Psoas muscle (tissue), 8 donors: ENCODE measurements around the gene PLEKHG5. TPM values are rescaled to one million over a fixed set of nuclear protein-coding genes. Genes with fewer than 3 reads are reported as not detected.
A peak's percentile ranks its signal among the peaks of the same experiment; 100 is the strongest.
"Not testable (repeated sequence)": the region's sequence is repeated elsewhere in the genome, so short reads cannot be mapped to it uniquely, and the experiment has no call there.

Experiments used
- ATAC-seq, 4 donors: fragments of 200-7000 bp; cut with Tn5 transposase; one replicate each; pipeline ENCODE4 v1.9.1; 2020; ENCODE audit warnings: moderate library complexity in 3 of 4, mild to moderate bottlenecking in 2 of 4
- DNase-seq, 2 donors: peaks; one replicate each; pipeline ENCODE4 v3.0.0-alpha.2; 2020
- H3K27ac ChIP-seq: fragments of 200-600 bp; one replicate; pipeline ENCODE4 v1.8.0; 2022
- H3K27me3 ChIP-seq, 3 donors: fragments of 200-600 bp in 1 of 3; one replicate each; pipeline versions ENCODE4 v1.6.1 to v1.8.0; 2013 to 2022; ENCODE audit warnings: low read length in 2 of 3, mild to moderate bottlenecking in 2 of 3, moderate library complexity in 1 of 3; ENCODE audit not compliant: insufficient read depth in 3 of 3
- H3K36me3 ChIP-seq, 2 donors: fragments of 200-600 bp in 1 of 2; one replicate each; pipeline versions ENCODE4 v1.6.1 to v1.8.0; 2013 to 2022; ENCODE audit warnings: low read depth in 1 of 2, mild to moderate bottlenecking in 1 of 2, moderate library complexity in 1 of 2; ENCODE audit not compliant: insufficient read depth in 1 of 2
- H3K4me1 ChIP-seq: fragments of 200-600 bp; one replicate; pipeline ENCODE4 v1.8.0; 2022
- H3K4me3 ChIP-seq: fragments of 200-600 bp; one replicate; pipeline ENCODE4 v1.8.0; 2022; ENCODE audit warnings: mild to moderate bottlenecking
- H3K9me3 ChIP-seq: fragments of 200-600 bp; one replicate; pipeline ENCODE4 v1.8.0; 2022
- CTCF ChIP-seq: fragments of 200-600 bp; IDR thresholded peaks from one replicate; pipeline ENCODE4 v1.8.0; 2022; ENCODE audit warnings: antibody characterized with exemption
- WGBS, 3 donors: extraction: QIAGEN DNeasy Blood & Tissue Kit; methylation state at CpG; one replicate each; pipeline versions ENCODE4 v1.1.6 to v1.1.7; 2013; 5-methylcytosine and 5-hydroxymethylcytosine counted together
- intact Hi-C, 2 donors: fragments of 100-400 bp; cut with DNase I; formaldehyde crosslinking; loops; one replicate each; pipeline versions ENCODE4 v1.11.0 to v1.14.2; 2022
- polyA plus RNA-seq, 3 donors: library from polyadenylated mRNA; stranded (reverse); fragments of 200-250 nt; gene quantifications; one replicate each; pipeline ENCODE4 v1.2.3, GENCODE V29; 2013
- total RNA-seq, 4 donors: library from RNA; stranded (reverse); fragmentation: NEBNext Ultra II Directional in 2 of 4; extraction: Animal tissue kit (Norgen Biotek cat#: 25700) in 2 of 4; gene quantifications; one replicate each; pipeline versions ENCODE4 v1.2.1 to v1.2.4, GENCODE V29; 2021 to 2023
- donor health status: healthy with polysubstance abuse.
- donor health status: DM: no; HTN: no; CAD: no; lungs with moderate emphysema.
- donor health status: Bipolar disorder and iron deficiency.
- donor health status: healthy.
- donor health status: DM: yes; HTN: yes; CAD: no.
- donor health status: DM: no; HTN: no; CAD: no.
- donor health status: DM: no; HTN: no; CAD: no.
- donor health status: DM: yes; HTN: yes; CAD: no.

PLEKHG5 gene
- total and polyA plus RNA-seq, 7 donors = 1.5 to 3.3 (median 2.6) TPM

- no peak for ATAC-seq
- no peaks in the 10 kb centered on the region for H3K36me3 ChIP-seq
- WGBS, 3 donors = 59 to 79% (median 62%) methylated on average over 3 to 4 of the region's 4 CpGs
- peaks cover 0 to 73% (median 17%) of the 10 kb centered on the region in 3 donors for H3K27me3 ChIP-seq
- no peak for TF ChIP-seq CTCF
- H3K4me3 ChIP-seq = no peak overlapping the region
- H3K9me3 ChIP-seq = no peaks in the 10 kb centered on the region
- no peak overlapping the region for H3K27ac ChIP-seq
- intact Hi-C loops = loop anchor here in 1 of 2 donors (1.0 kb wide), 1 partner anchor 14 kb away; no protein-coding TSS in a partner anchor
- no peak for DNase-seq
- no peaks in the 10 kb centered on the region for H3K4me1 ChIP-seq
These were observed 44.8 kb downstream of the PLEKHG5 start for GRCh38 chr1:6446665-6447015.

- H3K9me3 ChIP-seq, H3K27ac ChIP-seq, ATAC-seq, DNase-seq, H3K36me3 ChIP-seq, intact Hi-C loops, H3K4me1 ChIP-seq, H3K4me3 ChIP-seq: not testable (repeated sequence)
- 60 to 75% (median 66%) methylated on average over 2 to 4 of the region's 4 CpGs for WGBS, 3 donors
- H3K27me3 ChIP-seq = peaks cover 0 to 73% (median 16%) of the 10 kb centered on the region in 3 donors
These were observed 45.5 kb downstream of the PLEKHG5 start for GRCh38 chr1:6445929-6446328.

GRCh38 chr1:6445062-6445763 is 46.3 kb downstream of the PLEKHG5 start:
- Histone ChIP-seq H3K27me3 (peaks cover 0 to 71% (median 19%) of the 10 kb centered on the region in 3 donors), H3K27ac (no peak overlapping the region), H3K36me3 (no peaks in the 10 kb centered on the region), H3K4me1 (no peaks in the 10 kb centered on the region), H3K9me3 (no peaks in the 10 kb centered on the region), H3K4me3 (no peak overlapping the region)
- TF ChIP-seq CTCF = peak; percentile 40
- peak; percentile 29 to 59 (median 50) for ATAC-seq
- intact Hi-C loops = no loop called here
- 48 to 58% (median 57%) methylated on average over 18 to 19 of the region's 19 CpGs for WGBS, 3 donors
- DNase-seq = no peak

- Histone ChIP-seq H3K4me3 (no peak overlapping the region), H3K36me3 (no peaks in the 10 kb centered on the region), H3K27me3 (peaks cover 0 to 72% (median 20%) of the 10 kb centered on the region in 3 donors), H3K4me1 (no peaks in the 10 kb centered on the region), H3K9me3 (no peaks in the 10 kb centered on the region), H3K27ac (no peak overlapping the region)
- no peak for TF ChIP-seq CTCF
- DNase-seq (no peak), ATAC-seq (no peak)
- intact Hi-C loops = no loop called here
- 86 to 90% (median 88%) methylated on average over 15 of the region's 15 CpGs for WGBS, 3 donors
These were observed 47.1 kb downstream of the PLEKHG5 start for GRCh38 chr1:6444377-6444776.

GRCh38 chr1:6443339-6444115 is 47.9 kb downstream of the PLEKHG5 start:
- ATAC-seq (no peak), DNase-seq (no peak)
- Histone ChIP-seq H3K4me3 (no peak overlapping the region), H3K36me3 (no peaks in the 10 kb centered on the region), H3K4me1 (no peaks in the 10 kb centered on the region), H3K9me3 (no peaks in the 10 kb centered on the region), H3K27ac (no peak overlapping the region), H3K27me3 (peaks cover 0 to 65% (median 18%) of the 10 kb centered on the region in 3 donors)
- intact Hi-C loops = no loop called here
- WGBS, 3 donors = 78 to 80% (median 78%) methylated on average over 21 of the region's 21 CpGs
- no peak for TF ChIP-seq CTCF
